GM19395 (cell line): ENCODE data around the gene C20orf141.
"Not testable (repeated sequence)": the region's sequence is repeated elsewhere in the genome, so short reads cannot be mapped to it uniquely, and the experiment has no call there.

Experiments used
- ATAC-seq: cut with Tn5 transposase; IDR thresholded peaks from one replicate; pipeline ENCODE4 v1.9.1; 2021; ENCODE audit warnings: mild to moderate bottlenecking, moderate library complexity; ENCODE audit not compliant: unreplicated experiment

Gene C20orf141

DNA sequence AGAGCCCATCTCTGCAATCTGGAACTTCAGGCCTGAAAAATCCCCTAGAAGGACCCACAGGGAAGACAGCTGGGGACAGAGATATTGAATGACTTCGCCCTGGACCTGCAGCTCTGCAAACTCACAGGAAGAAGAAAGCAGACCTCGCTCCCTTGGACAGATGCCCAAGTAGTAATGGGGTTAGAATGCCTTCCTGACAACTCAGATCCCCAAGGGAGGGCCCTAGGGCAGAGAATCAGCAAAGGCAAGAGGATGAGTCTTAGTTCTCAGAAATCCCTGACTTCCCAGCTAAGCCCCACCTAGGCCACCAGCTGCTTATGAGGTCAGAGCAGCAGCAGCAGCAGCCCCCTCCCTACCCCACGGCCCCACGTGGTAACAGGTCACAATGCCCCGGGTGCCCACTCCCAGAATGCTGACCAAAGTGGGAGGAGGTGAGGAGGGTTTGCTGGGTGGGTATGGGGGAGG, at the start of gene C20orf141:
Gene C20orf141, plus strand, starts transcription at position 401 of the 465 bp plus-strand sequence. CDS start 198 bp downstream, outside the sequence.
- no peak for ATAC-seq

DNA sequence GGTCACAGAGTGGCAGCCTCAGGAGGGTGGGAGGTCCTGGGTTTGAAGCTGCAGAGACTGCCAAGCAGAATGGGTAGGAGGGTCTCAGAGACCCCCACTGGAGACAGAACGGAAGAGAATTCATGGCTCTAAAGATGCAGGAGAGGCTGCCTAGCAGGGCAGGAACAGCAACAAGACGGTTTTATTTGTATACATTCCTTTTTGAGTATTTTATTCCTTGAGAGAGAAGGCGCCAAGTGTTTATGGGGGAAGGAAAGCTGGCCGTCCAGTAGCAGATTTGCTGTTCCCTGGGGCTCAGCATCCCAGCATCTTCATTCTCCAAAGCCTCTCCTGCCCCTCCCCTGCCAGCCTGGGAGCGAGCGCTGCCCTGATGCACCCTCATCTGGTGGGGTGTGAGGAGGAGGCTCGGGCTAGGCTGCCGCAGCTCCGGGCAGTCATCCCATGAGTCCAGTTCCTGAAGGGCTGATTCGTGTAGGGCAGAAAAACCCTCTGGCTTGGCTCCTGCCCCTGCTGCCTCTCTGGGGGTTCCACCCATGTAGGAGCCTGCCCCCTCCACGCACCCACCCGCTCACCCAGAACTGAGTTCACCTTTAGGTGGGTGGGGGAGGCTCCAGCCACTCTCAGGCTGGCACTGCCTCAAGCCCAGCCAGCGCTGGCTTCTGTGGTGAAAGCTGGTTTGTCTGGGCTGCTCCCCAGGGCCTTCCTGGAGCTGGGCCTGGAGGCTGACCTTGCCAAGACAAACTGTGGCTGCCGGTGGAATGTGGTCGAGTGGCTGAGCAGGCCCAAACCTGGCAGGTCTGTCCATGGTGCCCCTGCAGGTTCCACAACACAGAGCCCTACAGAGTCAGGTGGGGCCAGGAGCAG, 46.8 kb upstream of the C20orf141 start:
- no peak for ATAC-seq

DNA sequence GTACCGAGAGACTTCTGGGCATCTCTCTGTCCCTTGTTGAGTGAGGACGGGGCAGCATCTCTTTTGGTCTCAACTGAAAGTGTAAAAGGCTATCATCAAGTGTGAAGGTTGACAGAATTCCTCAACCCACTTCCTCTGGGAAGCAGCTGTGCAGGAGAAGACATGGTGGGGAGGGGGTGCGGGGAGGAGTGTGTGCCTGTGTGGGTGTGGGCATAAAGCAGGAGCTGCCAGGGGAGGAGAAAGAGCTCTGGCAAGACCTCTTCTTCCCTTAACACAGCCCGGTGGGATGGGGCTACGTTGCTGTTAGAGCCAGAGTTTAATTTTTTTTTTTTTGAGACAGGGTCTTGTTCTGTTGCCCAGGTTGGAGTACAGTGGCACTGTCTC, 46.2 kb upstream of the C20orf141 start:
- no peak for ATAC-seq

DNA sequence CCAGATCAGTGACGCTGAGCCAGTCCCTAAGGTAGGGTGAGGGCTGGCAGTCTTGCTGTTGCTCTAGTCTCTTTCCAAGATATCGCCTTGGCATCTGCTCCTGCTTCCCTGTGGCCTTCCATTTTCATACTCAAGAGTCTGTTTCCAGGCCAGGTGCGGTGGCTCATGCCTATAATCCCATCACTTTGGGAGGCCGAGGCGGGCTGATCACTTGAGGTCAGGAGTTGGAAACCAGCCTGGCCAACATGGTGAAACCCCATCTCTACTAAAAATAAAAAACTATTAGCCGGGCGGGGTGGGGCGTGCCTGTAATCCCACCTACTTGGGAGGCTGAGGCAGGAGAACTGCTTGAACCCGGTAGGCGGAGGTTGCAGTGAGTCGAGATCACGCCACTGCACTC, 44.7 kb upstream of the C20orf141 start:
- ATAC-seq: not testable (repeated sequence)

- ATAC-seq: no peak
Observed at GRCh38 chr20:2771631-2772080, 43.1 kb upstream of the C20orf141 start.

DNA sequence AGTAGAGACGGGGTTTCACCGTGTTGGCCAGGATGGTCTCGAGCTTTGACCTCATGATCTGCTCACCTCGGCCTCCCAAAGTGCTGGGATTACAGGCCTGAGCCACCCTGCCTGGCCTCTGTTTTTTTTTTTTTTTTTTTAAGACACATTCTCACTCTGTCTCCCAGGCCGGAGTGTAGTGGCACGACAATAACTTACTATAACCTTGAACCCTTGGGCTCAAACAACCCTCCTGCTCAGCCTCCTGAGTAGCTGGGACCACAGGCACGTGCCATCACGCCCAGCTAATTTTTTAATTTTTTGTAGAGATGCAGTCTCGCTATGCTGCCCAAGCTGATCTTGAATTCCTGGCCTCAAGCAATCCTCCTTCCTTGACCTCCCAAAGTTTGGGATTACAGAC, 41.0 kb upstream of the C20orf141 start:
- no peak for ATAC-seq

DNA sequence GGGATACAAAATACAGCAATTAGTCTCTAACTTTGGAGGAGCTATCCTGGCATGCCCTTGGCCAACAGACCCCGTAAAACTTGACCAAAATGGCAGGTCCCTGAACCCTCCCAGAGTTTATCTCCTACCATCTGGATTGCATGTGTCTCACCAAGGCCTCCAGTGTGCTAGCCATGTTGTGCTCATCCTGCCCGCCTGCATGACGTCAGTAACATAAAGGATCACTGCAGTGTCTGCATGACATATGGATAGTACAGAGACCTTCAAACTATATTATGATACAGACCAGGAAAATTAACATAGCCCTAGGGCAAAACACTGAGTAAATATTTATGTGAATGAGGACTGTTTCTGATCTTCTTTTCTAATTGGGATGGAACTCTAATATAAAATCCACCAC, 39.6 kb upstream of the C20orf141 start:
- ATAC-seq: no peak

DNA sequence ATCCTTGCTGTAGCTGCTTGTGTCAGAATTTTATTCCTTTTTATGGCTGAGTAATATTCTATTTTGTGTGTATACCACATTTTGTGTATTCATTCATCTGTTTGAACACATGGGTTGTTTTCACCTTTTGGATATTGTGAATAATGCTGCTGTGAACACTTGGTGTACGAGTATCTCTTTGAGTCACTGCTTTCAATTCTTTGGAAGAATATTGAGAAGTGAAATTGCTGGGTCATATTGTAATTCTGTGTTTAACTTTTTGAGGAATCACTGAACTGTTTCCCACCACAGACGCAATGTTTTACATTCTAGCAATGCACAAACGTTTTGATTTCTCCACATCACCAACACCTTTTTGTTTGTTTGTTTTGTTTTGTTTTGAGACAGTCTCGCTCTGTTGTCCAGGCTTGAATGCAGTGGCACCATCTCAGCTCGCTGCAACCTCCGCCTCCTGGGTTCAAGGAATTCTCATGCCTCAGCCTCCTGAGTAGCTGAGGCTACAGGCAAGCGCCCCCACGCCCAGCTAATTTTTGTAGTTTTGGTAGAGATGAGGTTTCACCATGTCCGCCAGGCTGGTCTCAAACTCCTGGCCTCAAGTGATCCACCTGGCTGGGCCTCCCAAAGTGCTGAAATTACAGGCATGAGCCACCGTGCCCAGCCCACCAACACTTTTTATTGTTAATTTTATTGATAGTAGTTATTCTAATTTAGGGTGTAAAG, 36.0 kb upstream of the C20orf141 start:
- no peak for ATAC-seq

DNA sequence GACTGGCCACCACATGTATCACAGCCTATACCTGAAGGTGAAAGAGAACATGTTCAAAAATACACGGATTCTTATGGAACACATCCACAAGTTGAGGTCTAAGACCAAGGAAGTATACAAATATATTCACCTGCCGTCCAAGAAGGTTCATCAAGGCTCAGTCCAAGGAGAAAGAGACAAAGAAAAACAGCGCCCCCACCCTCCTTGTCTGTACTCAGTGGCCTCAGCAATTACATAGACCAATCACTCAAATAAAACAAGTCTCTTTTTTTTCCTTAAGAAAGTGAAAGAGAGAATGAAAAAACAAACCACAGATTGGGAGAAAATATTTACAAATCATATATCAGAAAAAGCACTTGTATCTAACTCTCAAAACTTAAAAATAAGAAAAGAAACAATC, 33.8 kb upstream of the C20orf141 start:
- ATAC-seq: no peak

DNA sequence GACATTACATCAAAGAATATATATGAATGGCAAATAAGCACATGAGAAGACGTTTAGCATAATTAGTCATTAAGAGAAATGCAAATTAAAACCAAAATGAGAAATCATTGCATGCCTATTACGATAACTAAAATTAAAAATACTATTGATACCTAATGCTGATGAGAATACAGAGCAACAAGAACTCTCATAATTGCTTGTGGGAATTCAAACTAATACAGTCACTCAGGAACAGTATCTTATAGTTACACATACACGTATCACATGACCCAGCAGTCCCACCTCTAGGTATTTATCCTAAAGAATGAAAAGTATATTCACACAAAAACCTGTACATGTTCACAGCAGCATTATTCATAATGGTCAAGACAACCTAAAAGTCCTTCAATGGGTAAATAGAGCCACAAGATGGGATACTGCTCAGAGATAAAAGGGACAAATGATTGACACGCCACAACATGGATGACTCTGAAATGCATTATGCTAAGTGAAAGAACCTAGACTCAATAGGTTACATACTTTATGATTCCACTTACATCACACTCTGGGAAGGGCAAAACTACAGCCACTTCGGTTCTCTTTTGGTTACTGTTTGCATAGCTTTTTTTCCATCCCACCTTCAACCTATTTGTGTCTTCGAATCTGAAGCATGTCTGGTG, 30.8 kb upstream of the C20orf141 start:
- no peak for ATAC-seq

- no peak for ATAC-seq
Observed at GRCh38 chr20:2793471-2793870, 21.3 kb upstream of the C20orf141 start.

DNA sequence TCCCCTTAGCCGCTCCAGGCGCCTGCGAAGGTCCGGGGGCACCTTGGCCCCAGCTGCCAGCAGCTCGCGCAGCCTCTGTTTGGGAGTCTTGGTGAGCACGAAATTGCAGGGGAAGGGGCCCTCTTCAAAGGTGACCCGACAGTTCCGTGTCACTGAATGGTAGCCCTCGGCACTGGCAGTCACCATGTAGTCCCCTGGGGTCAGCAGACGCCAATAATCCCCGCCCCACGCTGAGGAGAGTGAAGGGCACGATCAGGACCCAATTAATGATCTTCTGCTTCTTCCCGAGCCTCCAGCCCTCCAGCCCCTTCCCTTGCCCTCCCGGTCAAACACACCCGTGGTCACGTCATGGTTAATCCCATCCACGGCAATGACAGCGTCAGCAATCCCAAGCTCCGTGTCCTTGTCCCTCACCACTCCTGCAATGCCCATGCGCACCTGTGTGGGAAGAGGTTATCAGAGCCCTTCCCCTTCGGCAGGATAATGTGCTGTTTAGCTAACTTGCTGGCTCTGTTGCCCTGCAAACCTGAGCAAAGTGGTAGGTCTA, 20.5 kb upstream of the C20orf141 start:
- no peak for ATAC-seq

DNA sequence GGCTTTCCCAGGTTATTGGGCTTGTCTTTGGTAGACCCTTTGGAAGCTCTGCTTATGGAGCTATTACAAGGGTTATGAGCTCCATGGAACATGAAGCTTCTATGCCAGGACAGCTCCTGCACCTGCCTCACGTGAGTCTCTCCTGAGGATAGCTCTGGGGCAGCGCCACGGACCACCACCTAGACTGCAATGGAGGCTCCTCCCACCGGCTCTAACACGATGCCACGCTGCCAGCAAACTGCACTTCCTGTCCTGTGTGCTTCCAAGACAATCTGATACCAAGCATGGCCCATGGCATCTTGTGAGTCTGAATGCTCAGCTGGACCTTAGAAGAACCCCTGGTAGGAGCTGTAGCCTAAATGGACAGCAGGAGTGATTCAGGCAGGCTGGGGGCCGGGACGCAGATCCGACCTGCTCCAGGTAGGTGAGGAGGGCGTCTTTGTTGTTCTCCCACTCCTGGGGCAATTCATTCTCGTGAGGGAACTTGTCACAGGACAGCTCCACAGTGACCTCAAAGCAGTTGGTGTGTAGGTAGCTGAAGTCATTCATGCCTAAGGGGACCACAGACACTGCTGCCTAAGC, 19.8 kb upstream of the C20orf141 start:
- no peak for ATAC-seq

GRCh38 chr20:2795451-2795850, 19.3 kb upstream of the C20orf141 start:
- ATAC-seq: no peak

- no peak for ATAC-seq
Observed at GRCh38 chr20:2796011-2796660, 18.7 kb upstream of the C20orf141 start.

DNA sequence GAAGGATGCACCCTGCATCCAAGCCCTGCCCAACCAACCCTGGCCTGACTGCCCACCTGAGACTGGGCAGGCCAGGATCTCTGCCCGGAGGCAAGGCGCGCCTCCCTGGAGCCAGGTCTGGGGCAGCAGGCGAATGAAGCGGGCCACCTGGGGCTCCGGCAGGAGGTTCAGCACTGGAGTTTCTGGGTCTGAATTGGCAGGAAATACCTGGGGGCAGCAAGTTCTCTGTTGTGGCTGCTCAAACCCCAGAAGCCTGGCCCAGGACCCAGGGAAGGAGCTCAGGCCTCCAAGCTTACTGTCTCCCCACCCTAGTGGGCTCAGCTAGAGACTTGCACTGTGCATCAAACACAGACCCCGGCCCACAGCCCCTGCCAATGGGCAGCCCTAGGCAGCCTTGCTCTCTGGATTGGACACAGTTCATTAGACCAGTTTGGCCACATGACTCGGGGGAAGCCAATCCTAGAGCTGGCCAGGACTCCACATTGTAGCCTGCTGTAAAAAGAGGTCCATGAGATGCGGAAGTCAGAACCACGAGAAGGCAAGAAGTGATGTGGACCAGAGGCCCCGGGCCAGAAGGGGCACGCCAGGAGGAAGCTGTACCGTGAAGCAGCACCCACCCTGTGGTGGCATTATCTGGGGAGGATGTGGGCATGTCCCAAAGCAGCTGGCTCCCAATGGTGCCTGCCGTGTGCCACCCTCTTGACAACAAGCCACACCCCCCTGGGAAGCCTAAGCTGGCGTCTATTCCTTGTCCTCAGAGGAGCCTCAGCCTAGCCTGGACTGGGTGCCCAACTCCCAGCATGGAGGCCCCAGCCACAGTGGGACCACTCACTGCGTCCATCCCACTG, 17.4 kb upstream of the C20orf141 start:
- no peak for ATAC-seq

GRCh38 chr20:2798095-2798805, 16.5 kb upstream of the C20orf141 start:
- no peak for ATAC-seq

GRCh38 chr20:2798814-2799213, 16.0 kb upstream of the C20orf141 start:
- ATAC-seq: no peak

- no peak for ATAC-seq
Observed at GRCh38 chr20:2799271-2799670, 15.5 kb upstream of the C20orf141 start.
